OCI-LY3 (cell line): ENCODE measurements around the gene LPP.

ENCODE experiments used
- H2AFZ ChIP-seq: fragments of 200-600, 300-600 bp; shearing (Covaris generic); 2 replicates; pipeline ENCODE4 v1.6.0; 2014; ENCODE audit warnings: antibody characterized with exemption, low read depth, low read length
- H3K27ac ChIP-seq: fragments of 200-600, 300-600 bp; sonication (generic); 2 replicates; pipeline ENCODE4 v1.5.1; 2014; ENCODE audit warnings: mild to moderate bottlenecking, low read length, moderate library complexity, mixed read lengths
- H3K27me3 ChIP-seq: fragments of 200-600, 300-600 bp; sonication (generic); 2 replicates; pipeline ENCODE4 v1.6.1; 2014; ENCODE audit warnings: low read depth, low read length, mixed read lengths
- H3K36me3 ChIP-seq: fragments of 200-600, 300-600 bp; sonication (generic); replicated peaks from 2 replicates; pipeline ENCODE3; 2014; ENCODE audit warnings: low read depth, low read length, mixed read lengths
- H3K4me1 ChIP-seq: fragments of 300-600, 200-600 bp; sonication (generic); 2 replicates; pipeline ENCODE4 v1.6.1; 2014; ENCODE audit warnings: low read length, mixed read lengths
- H3K4me2 ChIP-seq: fragments of 200-600, 300-600 bp; sonication (generic); 2 replicates; pipeline ENCODE4 v1.6.1; 2014; ENCODE audit warnings: low read length, mixed read lengths
- H3K4me3 ChIP-seq: fragments of 300-600, 200-600 bp; sonication (generic); 2 replicates; pipeline ENCODE4 v1.5.1; 2014; ENCODE audit warnings: antibody characterized with exemption, mild to moderate bottlenecking, low read length, moderate library complexity
- H3K79me2 ChIP-seq: fragments of 300-600, 200-600 bp; shearing (Covaris generic); 2 replicates; pipeline ENCODE4 v1.6.1; 2014; ENCODE audit warnings: mild to moderate bottlenecking, low read length, mixed read lengths
- H3K9ac ChIP-seq: fragments of 300-600, 200-600 bp; shearing (Covaris generic); 2 replicates; pipeline ENCODE4 v1.6.0; 2014; ENCODE audit warnings: mild to moderate bottlenecking, low read length, moderate library complexity
- H3K9me3 ChIP-seq: fragments of 200-600, 300-600 bp; shearing (Covaris generic); 2 replicates; pipeline ENCODE4 v1.6.1; 2014; ENCODE audit warnings: low read length, mixed read lengths; ENCODE audit not compliant: insufficient read depth
- H4K20me1 ChIP-seq: fragments of 200-600, 300-600 bp; sonication (generic); 2 replicates; pipeline ENCODE4 v1.6.1; 2016; ENCODE audit warnings: low read length, mixed read lengths; ENCODE audit not compliant: insufficient read depth
- CTCF ChIP-seq: fragments of 200-600, 300-600 bp; sonication (generic); IDR thresholded peaks from 2 replicates; pipeline ENCODE4 v1.5.1; 2014; ENCODE audit warnings: antibody characterized with exemption, low read length, low read depth
- EZH2phosphoT487 ChIP-seq: fragments of 200-600 bp; shearing (Covaris generic); IDR thresholded peaks from 2 replicates; pipeline ENCODE4 v1.6.1; 2018; ENCODE audit warnings: antibody characterized with exemption, mixed run types, low read depth

Gene LPP

GRCh38 chr3:188349933-188350332, 196.0 kb downstream of the LPP start:
- Histone ChIP-seq H3K9ac (no peak overlapping the region), H3K4me3 (no peak overlapping the region), H3K4me2 (peak overlapping the region; percentile 10; the same call in 1 of the 2 replicates), H3K9me3 (no peaks in the 10 kb centered on the region), H3K79me2 (no peaks in the 10 kb centered on the region), H4K20me1 (no peaks in the 10 kb centered on the region), H3K27me3 (no peaks in the 10 kb centered on the region), H3K36me3 (no peaks in the 10 kb centered on the region), H2AFZ (no peak overlapping the region), H3K4me1 (peaks cover 64% of the 10 kb centered on the region), H3K27ac (no peak overlapping the region)
- TF ChIP-seq CTCF: no peak
- TF ChIP-seq EZH2phosphoT487: no peak

GRCh38 chr3:188350961-188351360, 197.0 kb downstream of the LPP start:
- H2AFZ ChIP-seq: no peak overlapping the region
- H3K4me2 ChIP-seq: 0 out of 2 replicates have a peak overlapping the region, but pooled peaks have one; percentile 18
- no peak overlapping the region for H3K4me3 ChIP-seq
- no peak overlapping the region for H3K27ac ChIP-seq
- H3K9ac ChIP-seq: no peak overlapping the region
- H3K4me1 ChIP-seq: peaks cover 54% of the 10 kb centered on the region
- no peaks in the 10 kb centered on the region for H3K36me3 ChIP-seq
- TF ChIP-seq EZH2phosphoT487: no peak
- TF ChIP-seq CTCF: no peak
- no peaks in the 10 kb centered on the region for H3K27me3 ChIP-seq
- H4K20me1 ChIP-seq: no peaks in the 10 kb centered on the region
- no peaks in the 10 kb centered on the region for H3K79me2 ChIP-seq
- no peaks in the 10 kb centered on the region for H3K9me3 ChIP-seq

- no peaks in the 10 kb centered on the region for H3K27me3 ChIP-seq
- no peaks in the 10 kb centered on the region for H3K9me3 ChIP-seq
- TF ChIP-seq EZH2phosphoT487: no peak
- TF ChIP-seq CTCF: no peak
- H3K4me3 ChIP-seq: no peak overlapping the region
- H3K79me2 ChIP-seq: no peaks in the 10 kb centered on the region
- no peak overlapping the region for H3K27ac ChIP-seq
- no peaks in the 10 kb centered on the region for H3K36me3 ChIP-seq
- peaks cover 54% of the 10 kb centered on the region for H3K4me1 ChIP-seq
- H4K20me1 ChIP-seq: no peaks in the 10 kb centered on the region
- peak overlapping the region; percentile 18; the same call in 1 of the 2 replicates for H3K4me2 ChIP-seq
- no peak overlapping the region for H2AFZ ChIP-seq
- no peak overlapping the region for H3K9ac ChIP-seq
Observed at GRCh38 chr3:188351648-188352047, 197.7 kb downstream of the LPP start.

GRCh38 chr3:188352196-188352927, 198.4 kb downstream of the LPP start:
- Histone ChIP-seq H3K36me3 (no peaks in the 10 kb centered on the region), H3K4me2 (no peak overlapping the region), H3K9me3 (no peaks in the 10 kb centered on the region), H3K4me3 (no peak overlapping the region), H3K27ac (no peak overlapping the region), H3K9ac (no peak overlapping the region), H2AFZ (no peak overlapping the region), H3K4me1 (peaks cover 54% of the 10 kb centered on the region), H3K27me3 (no peaks in the 10 kb centered on the region), H3K79me2 (no peaks in the 10 kb centered on the region), H4K20me1 (no peaks in the 10 kb centered on the region)
- TF ChIP-seq EZH2phosphoT487: no peak
- no peak for TF ChIP-seq CTCF
